NCI-H2227 treated with DMSO at 0.1 percent for 48 hours (cell line): Measurements from ENCODE around the gene ZNF213.

Source experiments
- DNase-seq: peaks from one replicate; lab custom pipeline; 2025; lab: John Stamatoyannopoulos, UW

The ZNF213 gene, protein sequence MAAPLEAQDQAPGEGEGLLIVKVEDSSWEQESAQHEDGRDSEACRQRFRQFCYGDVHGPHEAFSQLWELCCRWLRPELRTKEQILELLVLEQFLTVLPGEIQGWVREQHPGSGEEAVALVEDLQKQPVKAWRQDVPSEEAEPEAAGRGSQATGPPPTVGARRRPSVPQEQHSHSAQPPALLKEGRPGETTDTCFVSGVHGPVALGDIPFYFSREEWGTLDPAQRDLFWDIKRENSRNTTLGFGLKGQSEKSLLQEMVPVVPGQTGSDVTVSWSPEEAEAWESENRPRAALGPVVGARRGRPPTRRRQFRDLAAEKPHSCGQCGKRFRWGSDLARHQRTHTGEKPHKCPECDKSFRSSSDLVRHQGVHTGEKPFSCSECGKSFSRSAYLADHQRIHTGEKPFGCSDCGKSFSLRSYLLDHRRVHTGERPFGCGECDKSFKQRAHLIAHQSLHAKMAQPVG

DNA sequence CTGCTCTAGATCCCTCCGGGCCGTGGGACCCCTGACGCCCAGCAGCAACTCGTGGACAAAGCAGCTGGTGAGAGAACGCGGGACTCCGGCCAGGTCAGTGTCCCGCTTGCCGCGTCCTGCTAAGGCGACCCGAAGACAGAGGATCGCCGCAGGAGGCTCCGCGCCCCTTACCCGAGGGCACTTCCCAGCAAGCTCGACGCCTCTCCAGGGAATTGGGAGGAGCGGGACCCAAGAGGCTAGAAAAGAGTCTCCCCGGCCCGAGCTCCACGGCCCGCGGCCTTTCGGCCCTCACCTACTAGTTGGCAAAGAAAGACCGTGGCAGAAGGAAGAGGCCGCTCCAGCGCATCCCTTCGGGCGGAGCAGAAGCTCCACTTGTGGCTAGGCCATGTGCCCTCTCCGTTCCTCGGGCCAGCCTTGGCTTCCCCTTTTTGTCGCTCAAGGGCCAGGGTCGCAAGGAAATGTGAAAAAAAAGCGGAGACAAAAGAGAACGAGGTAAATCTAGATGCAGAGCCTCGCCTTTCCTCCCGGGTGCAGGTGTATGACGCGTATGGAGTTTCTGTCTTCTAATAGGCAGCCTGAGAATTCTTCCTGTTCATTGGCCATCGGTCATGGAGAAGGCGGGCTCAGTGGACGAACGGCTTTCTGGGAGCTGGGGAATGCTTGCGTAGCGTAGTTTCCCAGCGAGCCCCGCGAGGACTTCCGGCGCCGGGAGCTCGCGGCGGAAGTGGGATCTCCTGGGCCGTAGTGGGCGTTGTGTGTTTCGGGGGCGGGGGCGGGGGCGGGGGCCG, at the start of gene ZNF213:
Gene ZNF213, plus strand, starts transcription at position 692 of the 788 bp plus-strand sequence. CDS start 2,252 bp downstream, outside the sequence.
- peak; percentile 98 for DNase-seq

DNA sequence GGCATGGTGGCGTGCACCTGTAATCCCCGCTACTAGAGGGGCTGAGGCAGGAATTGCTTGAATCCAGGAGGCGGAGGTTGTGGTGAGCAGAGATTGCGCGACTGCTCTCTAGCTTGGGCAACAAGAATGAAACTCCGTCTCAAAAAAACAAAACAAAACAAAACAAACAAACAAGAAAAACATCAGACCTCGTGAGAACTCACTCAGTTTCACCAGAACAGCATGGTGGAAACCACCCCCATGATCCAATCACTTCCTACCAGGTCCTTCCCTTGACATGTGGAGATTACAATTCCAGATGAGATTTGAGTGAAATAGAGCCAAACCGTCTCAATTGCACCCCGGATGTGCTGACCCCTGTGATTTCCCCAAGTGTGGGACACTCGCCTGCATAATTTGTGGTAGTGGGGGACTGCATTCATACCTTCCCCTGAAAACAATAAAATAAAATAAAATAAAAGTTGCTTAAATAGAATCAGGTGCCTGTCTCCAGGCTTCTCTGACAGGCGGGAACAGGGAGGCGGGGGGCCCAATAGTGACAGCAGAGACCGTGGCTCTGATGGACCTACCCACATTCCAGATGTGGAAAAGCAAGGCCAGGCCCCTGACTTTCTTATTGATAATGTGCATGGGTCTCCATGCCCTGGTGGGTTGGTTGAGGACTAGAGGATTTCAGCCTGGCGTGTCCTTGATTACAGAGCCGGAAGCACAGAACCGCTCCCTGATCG, 48.8 kb upstream of the ZNF213 start:
- DNase-seq = no peak

DNA sequence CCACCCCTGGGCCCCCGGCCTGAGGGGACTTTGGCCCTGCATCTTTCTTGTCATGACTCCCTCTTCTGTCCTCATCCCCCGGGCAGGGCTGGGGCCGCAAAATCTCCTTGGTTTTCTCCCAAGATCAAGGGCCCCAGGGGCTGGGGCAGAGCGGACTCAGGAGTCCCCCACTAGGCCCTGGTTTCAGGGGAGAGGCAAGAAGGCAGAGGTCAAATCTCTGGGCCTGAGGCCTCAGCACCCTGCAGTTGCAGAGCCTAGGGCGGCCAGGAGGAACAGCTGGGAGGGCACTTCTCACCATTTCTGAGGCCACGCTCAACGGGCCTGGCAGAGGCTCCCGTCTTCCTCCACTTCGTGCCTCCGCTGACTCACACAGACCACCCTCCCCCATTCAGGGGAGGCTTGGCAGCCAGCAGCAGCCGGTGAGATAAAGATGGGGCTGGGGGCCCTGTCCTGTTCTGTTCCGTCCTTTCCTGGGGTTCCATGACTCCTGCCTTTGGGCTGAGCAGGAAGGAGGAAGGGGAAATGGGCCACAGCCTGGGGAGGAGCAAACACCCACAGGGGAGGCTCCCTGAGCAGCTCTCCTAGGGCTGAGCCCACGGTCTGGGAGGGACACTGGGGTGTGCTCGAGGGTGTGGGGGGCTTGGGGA, 48.1 kb upstream of the ZNF213 start:
- no peak for DNase-seq

DNA sequence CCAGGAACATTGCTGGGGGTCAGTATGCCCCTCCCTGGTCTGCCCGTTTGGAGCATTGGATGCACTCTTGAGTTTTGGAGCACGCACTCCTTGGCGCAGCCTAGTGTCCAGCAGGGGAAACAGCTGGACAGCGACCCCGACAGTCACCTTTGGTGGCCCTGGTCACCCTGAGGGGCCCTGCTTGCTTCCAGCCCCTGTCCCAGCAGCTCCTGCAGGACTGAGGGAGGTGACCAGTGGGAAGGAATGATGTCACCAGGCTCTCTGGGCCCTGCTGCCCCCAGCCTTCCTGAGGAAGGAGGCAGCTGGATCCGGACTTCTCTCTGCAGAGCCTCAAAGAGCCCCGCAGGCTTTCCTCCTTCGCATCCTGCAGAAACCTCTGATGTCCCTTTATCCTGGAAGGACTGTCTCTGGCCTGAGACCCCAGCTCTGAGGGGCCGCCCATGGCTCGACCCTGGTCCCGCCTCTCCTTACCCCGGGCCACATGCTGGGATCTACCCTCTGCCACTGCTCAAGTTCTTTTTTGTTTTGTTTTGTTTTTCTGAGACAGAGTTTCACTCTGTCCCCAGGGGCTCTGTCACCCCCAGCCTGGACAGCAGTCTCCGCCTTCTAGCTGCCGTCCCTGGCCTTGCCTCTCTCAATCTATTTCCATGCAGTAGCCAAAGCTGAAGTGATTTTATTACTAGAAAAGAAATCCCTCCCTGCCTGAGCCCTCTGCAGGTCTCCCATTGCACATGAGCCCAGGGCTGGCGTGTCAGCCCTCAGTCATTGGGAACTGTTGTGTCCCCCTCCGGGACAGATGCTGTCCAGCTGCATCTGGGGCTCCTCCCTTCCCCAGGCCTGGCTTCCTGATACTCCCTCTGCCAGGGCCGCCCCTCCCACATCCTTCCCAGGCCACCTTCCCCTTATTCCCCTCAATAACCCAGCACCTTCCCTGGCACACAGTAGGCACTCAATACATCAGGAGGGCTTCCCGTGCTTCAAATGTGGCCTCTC, 47.3 kb upstream of the ZNF213 start:
- DNase-seq = no peak

DNA sequence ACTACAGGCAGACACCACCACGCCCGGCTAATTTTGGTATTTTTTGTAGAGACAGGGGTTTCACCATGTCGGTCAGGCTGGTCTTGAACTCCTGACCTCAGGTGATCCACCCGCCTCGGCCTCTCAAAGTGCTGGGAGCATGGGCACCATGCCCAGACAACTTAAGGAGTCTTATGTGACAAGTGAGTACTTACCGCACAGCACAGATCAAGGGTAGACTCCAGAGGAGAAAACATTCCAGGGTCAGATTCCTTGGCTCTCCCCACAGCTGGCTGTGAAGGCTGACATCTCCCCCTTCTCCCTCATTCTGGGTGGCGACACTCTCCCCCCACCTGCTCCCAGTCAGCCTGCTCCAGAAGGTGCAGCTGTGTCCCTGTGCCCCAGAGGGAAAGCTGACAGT, 46.4 kb upstream of the ZNF213 start:
- DNase-seq = no peak

DNA sequence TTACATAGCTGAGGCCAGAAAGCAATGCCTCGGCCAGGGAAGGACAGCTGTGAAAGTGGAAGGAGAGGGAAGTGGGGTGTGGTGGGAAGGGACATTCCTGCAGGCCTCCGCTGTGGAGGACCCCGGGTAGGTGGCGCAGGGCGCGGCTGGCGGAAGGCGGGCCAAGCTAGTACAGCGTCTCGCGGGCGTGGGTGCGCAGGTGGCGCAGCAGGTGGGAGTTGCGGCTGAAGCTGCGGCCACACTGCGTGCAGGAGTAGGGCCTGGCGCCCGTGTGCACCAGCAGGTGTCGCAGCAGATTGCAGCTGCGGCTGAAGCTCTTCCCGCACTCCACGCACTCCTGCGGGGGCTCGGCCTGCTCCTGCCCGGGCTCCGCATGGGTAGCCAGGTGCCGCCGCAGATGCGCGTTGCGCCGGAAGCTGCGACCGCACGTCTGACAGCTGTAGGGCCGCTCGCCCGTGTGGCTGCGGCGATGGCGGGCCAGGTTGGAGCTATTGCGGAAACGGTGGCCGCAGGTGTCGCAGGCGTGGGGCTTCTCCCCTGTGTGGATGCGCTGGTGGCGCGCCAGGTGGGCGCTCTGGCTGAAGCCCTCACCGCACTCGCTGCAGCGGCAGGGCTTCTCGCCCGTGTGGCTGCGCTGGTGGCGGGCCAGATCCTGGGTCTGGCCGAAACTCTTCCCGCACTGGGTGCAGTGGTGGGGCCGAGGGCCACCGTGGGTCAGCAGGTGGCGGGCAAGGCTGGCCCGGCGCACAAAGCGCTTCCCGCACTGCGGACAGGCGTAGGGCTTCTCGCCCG, 45.7 kb upstream of the ZNF213 start:
- no peak for DNase-seq

DNA sequence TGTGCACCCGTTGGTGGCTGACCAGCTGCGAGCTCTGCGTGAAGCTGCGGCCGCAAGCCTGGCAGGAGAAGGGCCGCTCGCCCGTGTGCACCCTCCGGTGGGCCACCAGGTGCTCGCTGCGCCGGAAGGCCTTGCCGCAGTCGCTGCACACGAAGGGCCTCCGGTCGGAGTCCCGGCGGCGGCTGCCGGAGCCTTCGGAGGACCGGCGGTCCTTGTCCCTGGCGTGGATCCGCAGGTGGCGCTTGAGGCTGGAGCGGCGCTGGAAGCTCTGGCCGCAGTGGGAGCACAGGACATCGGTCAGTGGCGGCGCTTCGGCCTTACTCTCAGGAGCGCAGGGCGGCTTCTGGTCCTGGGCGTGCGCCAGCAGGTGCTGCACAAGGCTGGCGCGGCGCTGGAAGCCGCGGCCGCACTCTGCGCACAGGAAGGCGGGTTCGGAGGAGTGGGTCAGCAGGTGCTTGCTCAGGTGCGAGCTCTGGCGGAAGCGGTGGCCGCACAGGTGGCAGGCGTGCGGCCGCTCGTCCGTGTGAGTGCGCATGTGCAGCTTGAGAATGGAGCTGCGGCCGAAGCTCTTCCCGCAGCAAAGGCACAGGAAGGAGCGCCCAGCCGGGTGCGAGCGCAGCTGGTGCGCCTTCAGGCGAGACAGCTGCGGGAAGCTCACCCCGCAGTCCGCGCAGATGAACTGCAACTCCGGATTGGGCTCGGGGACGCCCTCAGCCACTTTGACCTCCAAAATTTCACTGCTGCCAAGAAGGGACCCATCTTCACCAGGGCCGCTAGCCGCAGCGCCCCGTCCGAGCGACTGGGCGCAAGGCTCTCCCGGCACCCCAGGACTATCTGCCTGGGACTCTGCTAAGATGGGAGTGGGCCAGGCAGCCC, 44.9 kb upstream of the ZNF213 start:
- DNase-seq = no peak

DNA sequence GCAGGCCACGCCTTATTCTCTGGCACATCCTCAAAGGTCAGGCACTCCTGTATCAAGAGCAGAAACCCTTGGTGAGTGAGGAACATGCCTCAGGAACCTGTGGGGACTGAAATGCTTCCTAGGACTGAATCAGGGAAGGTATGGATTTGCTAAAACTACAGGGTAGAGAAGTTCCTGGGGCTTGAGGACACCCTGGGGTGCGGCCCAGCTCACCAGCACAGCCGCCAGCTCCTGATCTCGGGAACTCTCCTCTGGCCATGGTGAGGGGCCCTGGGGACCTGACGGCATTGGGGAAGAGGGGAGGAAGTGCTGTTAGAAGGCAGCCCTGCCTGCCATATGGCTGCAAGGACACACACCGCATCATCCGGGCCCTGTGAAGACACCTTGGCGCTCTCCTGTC, 43.3 kb upstream of the ZNF213 start:
- no peak for DNase-seq

DNA sequence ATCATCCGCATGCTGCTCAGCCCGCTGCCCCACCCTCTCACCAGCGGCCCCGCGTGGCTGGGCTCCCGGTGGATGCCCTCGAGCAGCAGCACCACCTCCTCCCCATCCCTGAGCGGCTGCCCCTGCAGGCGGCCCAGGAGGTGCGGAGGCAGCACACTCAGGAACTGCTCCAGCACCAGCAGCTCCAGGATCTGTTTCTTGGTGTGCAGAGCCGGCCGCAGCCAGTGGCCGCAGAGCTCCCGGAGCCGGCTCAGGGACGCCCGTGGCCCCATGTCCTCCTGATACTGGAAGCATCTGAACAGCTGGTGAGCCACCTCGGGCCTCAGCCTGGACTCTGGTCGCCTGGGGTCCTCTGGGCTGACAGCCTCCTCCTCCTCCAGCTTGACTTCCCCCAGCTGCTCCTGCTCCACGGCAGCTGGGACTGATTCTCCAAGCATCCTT, 42.3 kb upstream of the ZNF213 start:
- no peak for DNase-seq

DNA sequence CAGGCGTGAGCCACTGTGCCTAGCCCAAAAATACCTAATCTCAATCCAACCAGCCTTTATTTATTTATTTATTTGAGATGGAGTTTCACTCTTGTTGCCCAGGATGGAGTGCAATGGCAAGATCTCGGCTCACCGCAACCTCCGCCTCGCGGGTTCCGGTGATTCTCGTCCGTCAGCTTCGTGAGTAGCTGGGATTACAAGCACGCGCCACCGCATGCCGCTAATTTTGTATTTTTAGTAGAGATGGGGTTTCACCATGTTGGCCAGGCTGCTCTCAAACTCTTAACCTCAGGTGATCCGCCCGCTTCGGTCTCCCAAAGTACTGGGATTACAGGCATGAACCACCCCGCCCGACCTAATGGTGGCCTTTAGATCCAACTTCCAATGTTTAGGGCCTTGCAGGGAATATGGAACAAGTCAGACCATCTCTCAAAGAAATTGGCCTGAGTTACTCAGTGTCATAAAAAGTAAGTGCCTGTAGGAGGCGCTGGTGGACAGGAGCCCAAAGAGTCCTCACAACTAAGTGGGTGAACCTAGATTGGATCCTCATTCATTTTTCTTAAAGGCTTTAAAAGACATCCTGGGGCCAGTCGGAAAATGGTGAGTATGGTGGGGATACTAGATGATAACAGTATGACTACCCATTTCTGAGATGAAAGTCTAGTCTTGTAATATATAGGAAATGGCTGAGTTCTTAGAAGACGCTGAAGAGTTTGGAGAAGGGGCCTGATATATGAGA, 40.4 kb upstream of the ZNF213 start:
- DNase-seq = no peak

DNA sequence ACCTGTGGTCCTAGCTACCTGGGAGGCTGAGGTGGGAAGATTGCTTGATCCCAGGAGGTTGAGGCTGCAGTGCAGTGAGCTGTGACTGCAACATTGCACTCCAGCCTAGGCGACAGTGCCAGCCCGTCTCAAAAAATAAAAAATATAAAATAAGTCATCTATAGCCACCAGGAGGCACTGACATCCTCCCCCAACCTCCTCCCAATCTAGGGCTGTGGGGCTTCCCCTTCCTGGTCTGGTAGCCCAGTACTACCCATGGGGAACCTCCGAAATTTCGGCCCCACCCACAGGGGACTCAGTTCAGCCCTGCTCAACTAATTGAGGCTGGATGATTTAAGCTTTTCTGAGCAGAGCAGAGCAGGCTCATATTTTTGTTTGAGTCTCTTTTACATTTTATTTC, 39.0 kb upstream of the ZNF213 start:
- no peak for DNase-seq

DNA sequence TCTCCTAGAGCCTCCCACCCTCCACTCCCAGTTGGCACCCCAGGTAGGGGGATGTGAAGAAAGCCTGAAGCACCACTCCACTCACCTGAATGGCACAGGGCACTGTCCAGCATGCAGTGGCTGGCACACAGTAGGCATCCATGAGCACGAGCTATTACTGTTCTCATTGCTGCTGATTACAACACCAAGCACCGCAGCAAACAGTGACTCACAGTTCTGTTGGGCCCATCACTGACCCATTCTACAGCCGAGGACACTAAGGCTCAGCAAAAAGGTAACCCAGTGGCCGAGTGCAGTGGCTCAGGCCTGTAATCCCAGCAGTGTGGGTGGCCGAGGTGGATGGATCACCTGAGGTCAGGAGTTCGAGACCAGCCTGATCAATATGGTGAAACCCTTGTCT, 38.5 kb upstream of the ZNF213 start:
- no peak for DNase-seq

DNA sequence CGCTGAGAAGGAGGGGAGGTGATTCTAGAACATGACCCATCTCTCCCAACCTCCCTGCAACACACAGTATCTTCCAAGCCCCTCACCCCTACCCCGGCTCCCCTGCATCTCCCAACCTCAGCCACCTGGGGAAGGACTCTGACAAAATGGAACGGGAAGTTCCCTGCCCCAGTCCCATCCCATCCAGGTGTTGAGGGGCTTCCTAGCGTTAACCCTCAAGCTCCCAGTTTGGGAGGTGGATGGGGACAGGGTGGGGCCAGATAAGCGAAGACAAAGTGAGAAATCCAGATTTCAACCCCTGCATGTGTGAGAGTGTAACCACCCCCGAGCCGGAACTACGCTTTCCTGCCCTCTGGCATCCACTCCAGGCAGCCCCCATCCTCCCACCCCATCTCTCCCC, 37.6 kb upstream of the ZNF213 start:
- no peak for DNase-seq

DNA sequence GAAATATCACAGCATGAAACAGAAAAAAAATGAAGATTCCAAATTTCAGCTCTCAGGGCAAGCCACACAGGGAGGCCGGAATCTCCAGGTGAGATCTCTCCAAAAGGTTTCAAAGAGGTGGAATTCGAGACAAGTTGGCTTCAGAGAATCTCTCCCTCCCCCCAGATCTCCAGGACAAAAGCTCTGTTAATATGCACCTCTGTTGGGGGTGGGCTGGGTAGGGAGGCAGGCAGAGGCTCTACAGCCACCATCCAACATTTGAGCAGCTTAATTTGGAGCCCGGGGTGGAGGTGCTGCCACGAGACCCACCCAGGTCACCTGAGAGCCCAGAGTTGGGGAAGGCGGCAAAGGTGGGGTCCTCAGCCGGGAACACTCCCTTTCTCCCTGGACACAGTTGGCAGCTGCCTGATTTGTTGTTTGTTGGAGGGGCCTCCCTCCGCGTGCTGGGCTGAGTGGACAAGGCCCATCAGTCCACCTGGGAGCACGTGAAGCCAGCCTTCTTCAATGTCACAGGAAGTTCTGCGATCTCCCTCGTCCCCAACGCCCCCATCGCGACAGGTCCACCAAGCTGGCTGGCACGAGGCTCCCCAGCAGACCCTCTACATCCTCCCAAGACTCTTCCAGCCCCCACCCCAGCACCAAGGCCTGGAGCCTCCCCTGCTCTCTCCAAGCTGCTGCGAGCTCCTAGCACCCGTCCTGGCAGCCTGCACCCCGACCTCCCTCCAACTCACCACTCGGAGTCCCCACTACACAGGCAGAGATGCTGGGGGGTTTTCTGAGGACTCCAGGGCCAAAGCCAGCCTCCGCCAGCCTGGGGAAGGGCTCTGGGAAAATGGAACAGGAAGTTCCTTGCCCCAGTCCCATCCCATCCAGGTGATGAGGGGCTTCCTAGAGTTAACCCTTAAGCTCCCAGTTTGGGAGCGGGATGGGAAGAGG, 36.1 kb upstream of the ZNF213 start, which contains the start of gene ZSCAN10:
Gene ZSCAN10, minus strand, starts transcription at position 836 of the 936 bp plus-strand sequence. CDS start 6,357 bp downstream, outside the sequence.
- no peak for DNase-seq

DNA sequence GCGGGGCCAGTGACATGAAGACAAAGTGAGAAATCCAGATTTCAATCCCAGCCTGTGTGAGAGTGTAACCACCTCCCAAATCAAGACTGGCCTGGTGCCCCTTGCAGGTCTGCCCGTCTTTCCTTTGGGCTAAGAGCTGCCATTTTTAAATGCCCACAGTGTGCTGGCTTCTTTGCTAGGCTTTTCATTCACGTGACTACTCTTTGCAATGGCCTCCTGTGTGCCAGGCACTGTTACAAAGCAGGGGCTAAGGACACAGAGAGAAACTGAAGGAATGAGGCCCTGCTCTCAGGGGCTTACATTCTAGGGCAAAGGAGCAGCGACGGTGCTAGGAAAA, 35.5 kb upstream of the ZNF213 start:
- DNase-seq = no peak

DNA sequence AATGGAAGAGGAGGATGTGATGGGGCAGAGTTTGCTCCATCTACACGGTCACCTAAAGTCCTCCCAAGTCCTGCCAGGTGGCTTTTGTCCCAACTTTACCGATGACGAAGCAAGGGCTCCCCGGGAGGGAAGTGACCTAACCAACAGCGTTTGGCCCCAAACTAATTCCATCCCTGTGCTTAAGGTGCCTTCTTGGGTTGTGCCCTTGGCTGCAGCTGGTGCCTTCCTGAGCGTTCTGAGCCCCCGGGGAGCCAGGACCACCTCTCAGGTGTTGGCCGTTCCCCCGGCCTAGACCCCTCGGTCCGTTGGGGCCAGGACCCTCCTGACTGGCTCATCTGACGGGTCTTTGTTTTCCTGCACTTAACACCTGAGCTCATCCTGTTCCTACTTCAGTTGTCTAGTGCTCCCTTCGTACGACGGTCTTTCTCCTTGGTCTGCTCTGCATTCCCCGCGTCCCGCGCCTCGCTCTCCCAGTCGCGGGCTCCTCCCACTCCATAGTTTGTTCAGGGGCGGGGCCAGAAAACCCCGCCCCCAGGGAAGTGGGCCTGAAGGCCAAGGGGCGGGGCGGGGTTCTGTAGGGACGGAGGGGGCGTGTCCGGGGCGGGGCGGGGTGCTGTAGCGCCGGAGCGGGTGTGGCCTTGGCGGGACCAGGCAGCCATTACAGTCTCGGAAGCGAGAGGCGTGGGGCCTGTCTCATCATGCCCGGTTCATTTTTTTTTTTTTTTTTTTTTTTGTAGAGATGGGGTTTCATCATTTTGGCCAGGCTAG, 34.9 kb upstream of the ZNF213 start:
- DNase-seq = peak; percentile 83
